Thymus (tissue), 11 donors: ENCODE data around the gene ESR2. TPM values are rescaled to one million over a fixed set of nuclear protein-coding genes. Genes with fewer than 3 reads are reported as not detected.

Source experiments
- DNase-seq, 9 donors: peaks; one replicate each; pipeline ENCODE4 v3.0.0-alpha.2; 2013; ENCODE audit warnings: low spot score in 9 of 9, low read depth in 6 of 9, missing footprints in 1 of 9
- H3K27ac ChIP-seq, 2 donors: one replicate each; pipeline ENCODE4 v1.5.1; 2013; ENCODE audit warnings: control low read depth in 1 of 2, low read depth in 1 of 2, low read length in 1 of 2, mild to moderate bottlenecking in 1 of 2, moderate library complexity in 1 of 2
- H3K27me3 ChIP-seq, 2 donors: one replicate each; pipeline ENCODE4 v1.5.1; 2013; ENCODE audit warnings: low read length in 1 of 2; ENCODE audit not compliant: control insufficient read depth in 2 of 2, insufficient read depth in 1 of 2
- H3K36me3 ChIP-seq, 2 donors: one replicate each; pipeline ENCODE4 v1.5.1; 2013; ENCODE audit warnings: low read length in 1 of 2, mild to moderate bottlenecking in 1 of 2, moderate library complexity in 1 of 2; ENCODE audit not compliant: control insufficient read depth in 2 of 2, insufficient read depth in 2 of 2
- H3K4me1 ChIP-seq, 2 donors: one replicate each; pipeline ENCODE4 v1.5.1; 2013; ENCODE audit warnings: low read length in 2 of 2; ENCODE audit not compliant: control insufficient read depth in 2 of 2, insufficient read depth in 2 of 2
- H3K4me3 ChIP-seq, 2 donors: one replicate each; pipeline ENCODE4 v1.5.1; 2013; ENCODE audit warnings: low read length in 2 of 2, control low read depth in 1 of 2, mild to moderate bottlenecking in 1 of 2
- H3K9me3 ChIP-seq, 2 donors: one replicate each; pipeline ENCODE4 v1.5.1; 2013; ENCODE audit warnings: low read length in 1 of 2, mild to moderate bottlenecking in 1 of 2; ENCODE audit not compliant: control insufficient read depth in 2 of 2, insufficient read depth in 1 of 2
- WGBS: extraction: QIAGEN DNeasy Blood & Tissue Kit; methylation state at CpG from one replicate; pipeline ENCODE4 v1.1.7; 2013; 5-methylcytosine and 5-hydroxymethylcytosine counted together
- polyA plus RNA-seq: library from polyadenylated mRNA; stranded (reverse); fragments of 200-250 nt; gene quantifications from one replicate; pipeline ENCODE4 v1.2.3, GENCODE V29; 2013
- total RNA-seq: library from RNA; stranded (reverse); fragments of 120-200 nt; gene quantifications from one replicate; pipeline ENCODE4 v1.2.4, GENCODE V29; 2013
- donor health status: healthy.

ESR2 gene
- total and polyA plus RNA-seq, 2 donors: 0.52 to 2.3 TPM

DNA sequence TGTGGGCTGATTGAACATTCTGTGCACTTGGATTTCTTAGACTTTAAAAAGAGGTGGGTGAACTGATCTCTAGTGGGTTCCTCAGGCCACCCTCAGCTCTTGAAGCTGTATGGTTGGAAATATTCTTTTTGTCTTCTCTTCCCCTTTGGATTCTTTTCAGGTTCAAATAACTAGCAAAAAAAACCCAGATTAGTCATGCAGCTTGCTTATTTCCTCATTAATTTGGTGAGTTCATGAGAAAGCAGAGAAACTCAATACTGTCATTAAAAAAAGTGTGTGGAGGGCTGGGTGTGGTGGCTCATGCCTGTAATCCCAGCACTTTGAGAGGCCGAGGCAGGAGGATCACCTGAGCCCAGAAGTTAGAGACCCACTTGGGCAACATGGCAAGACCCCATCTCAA is 183.4 kb downstream of the ESR2 start:
- H3K4me1 ChIP-seq: peaks cover 0 to 13% of the 10 kb centered on the region in 2 donors
- WGBS: 98% methylated on average over 1 of the region's 1 CpG
- no peaks in the 10 kb centered on the region for H3K9me3 ChIP-seq
- peaks cover 5 to 15% of the 10 kb centered on the region in 2 donors for H3K36me3 ChIP-seq
- DNase-seq: no peak
- H3K27ac ChIP-seq: no peak overlapping the region
- H3K27me3 ChIP-seq: no peaks in the 10 kb centered on the region
- H3K4me3 ChIP-seq: no peak overlapping the region

DNA sequence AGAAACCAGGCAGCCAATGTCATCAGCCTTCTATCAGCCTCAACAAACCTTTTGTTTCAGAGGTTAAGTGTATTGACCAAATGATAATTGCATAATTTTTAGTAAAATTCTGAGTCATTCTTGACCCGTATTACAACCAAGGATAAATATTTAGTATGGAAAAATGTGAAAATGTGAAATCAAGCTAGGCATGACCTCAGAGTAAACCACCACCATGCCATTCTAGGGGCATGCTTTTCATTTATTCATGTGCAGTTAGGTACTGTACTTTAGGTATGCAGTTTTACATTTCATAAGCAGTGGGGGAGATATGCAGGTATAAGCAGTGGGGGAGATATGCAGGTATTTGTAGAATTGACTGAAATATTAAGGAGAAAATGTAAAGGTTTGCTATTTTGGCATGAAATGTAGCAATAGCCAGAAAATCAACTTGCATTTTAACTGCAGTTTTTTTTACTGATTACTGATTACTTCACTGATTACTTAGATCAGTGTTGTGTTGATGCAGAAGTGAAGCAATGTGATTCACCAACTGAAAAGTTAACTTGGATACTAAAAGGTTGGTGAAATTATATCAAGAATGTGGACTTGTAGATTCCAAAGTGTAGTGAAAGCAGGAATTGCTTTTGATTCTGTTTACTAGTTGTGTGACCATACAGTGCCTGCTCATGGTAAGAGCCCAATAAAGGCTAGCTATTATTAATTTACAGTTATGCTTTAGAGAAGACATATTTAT is 184.2 kb downstream of the ESR2 start:
- WGBS: 99% methylated on average over 1 of the region's 1 CpG
- Histone ChIP-seq H3K4me3 (no peak overlapping the region), H3K4me1 (peaks cover 0 to 13% of the 10 kb centered on the region in 2 donors), H3K27me3 (no peaks in the 10 kb centered on the region), H3K9me3 (no peaks in the 10 kb centered on the region), H3K36me3 (peaks cover 5 to 14% of the 10 kb centered on the region in 2 donors), H3K27ac (no peak overlapping the region)
- no peak for DNase-seq

DNA sequence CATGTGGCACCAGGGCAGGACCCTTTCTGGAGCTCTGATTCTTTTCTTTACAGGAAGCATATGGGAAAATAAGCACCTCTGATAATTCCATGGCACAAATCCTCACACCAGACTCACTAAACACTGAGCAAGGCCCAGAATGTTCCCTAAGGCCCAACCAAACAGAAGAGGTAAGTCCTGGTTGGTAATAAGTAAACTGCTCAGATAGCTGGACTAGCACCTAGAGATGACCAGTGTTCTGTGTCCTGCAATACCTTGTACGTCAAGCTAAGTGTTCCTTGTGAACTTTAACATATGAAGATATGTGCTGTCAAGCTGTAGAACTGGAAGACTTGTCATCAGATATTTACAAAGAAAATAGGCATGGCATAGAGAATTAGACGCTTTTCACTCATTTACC is 186.7 kb downstream of the ESR2 start:
- WGBS: 99% methylated on average over 2 of the region's 2 CpGs
- no peak overlapping the region for H3K4me3 ChIP-seq
- peaks cover 0 to 14% of the 10 kb centered on the region in 2 donors for H3K36me3 ChIP-seq
- DNase-seq: no peak
- no peaks in the 10 kb centered on the region for H3K9me3 ChIP-seq
- H3K4me1 ChIP-seq: no peaks in the 10 kb centered on the region
- H3K27me3 ChIP-seq: no peaks in the 10 kb centered on the region
- no peak overlapping the region for H3K27ac ChIP-seq

GRCh38 chr14:64098120-64098519 is 196.1 kb downstream of the ESR2 start:
- Histone ChIP-seq H3K27me3 (no peaks in the 10 kb centered on the region), H3K4me3 (no peak overlapping the region), H3K27ac (no peak overlapping the region), H3K36me3 (peaks cover 4 to 16% of the 10 kb centered on the region in 2 donors), H3K4me1 (no peaks in the 10 kb centered on the region), H3K9me3 (no peaks in the 10 kb centered on the region)
- 97% methylated on average over 4 of the region's 4 CpGs for WGBS
- no peak for DNase-seq

- Histone ChIP-seq H3K4me3 (no peak overlapping the region), H3K36me3 (peaks cover 4 to 9% of the 10 kb centered on the region in 2 donors), H3K27me3 (no peaks in the 10 kb centered on the region), H3K9me3 (no peaks in the 10 kb centered on the region), H3K27ac (no peak overlapping the region), H3K4me1 (no peaks in the 10 kb centered on the region)
- DNase-seq: no peak
- over 99% methylated on average over 3 of the region's 3 CpGs for whole genome bisulfite sequencing
Observed at GRCh38 chr14:64095620-64096019, 198.6 kb downstream of the ESR2 start.

DNA sequence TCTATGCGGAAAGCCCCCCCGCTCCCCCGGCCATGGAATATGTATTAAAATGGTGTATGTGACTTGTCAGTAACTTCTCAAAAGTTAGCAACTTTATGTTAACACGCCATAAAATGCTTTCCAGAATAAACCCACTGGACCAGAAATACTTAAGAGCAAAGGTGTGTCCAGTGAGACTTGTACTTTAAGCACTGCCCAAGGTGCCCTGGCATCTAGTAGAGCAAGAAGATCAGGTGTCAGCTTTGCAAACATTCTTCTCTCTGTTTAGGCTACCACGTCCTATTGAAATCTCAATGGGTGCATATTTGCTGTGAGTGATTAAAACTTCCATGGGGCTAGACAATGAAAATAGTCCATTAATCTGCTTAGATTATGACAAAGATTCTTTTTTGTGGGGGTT is 201.2 kb downstream of the ESR2 start:
- Histone ChIP-seq H3K36me3 (peaks cover 0 to 10% of the 10 kb centered on the region in 2 donors), H3K4me1 (no peaks in the 10 kb centered on the region), H3K27me3 (no peaks in the 10 kb centered on the region), H3K4me3 (no peak overlapping the region), H3K9me3 (no peaks in the 10 kb centered on the region), H3K27ac (no peak overlapping the region)
- DNase-seq: no peak
- WGBS: 77% methylated on average over 5 of the region's 5 CpGs

DNA sequence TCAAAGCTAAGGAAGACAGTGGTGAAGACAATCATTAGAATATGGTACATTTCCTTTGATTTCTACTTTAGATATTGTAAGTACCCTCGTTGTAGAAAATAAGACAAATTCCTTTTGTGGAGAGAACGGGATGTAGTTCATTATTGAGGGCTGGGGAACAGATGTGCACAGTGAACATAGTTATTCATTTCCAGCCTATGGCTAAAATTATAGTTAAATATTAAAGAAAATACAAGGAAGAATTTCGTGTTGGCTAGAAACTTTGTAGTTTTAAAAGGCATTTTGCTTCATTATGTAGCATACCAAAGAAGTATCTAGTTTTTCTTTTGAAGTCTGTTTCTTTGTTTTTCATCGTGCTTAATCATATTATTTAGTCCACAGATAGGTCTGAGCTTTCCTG is 201.8 kb downstream of the ESR2 start:
- 96% methylated on average over 4 of the region's 4 CpGs for WGBS
- no peaks in the 10 kb centered on the region for H3K9me3 ChIP-seq
- DNase-seq: no peak
- no peaks in the 10 kb centered on the region for H3K27me3 ChIP-seq
- H3K36me3 ChIP-seq: peaks cover 0 to 8% of the 10 kb centered on the region in 2 donors
- no peak overlapping the region for H3K27ac ChIP-seq
- no peak overlapping the region for H3K4me3 ChIP-seq
- no peaks in the 10 kb centered on the region for H3K4me1 ChIP-seq

- Histone ChIP-seq H3K4me1 (no peaks in the 10 kb centered on the region), H3K9me3 (no peaks in the 10 kb centered on the region), H3K4me3 (no peak overlapping the region), H3K36me3 (peaks cover 0 to 8% of the 10 kb centered on the region in 2 donors), H3K27me3 (no peaks in the 10 kb centered on the region), H3K27ac (no peak overlapping the region)
- WGBS: 93% methylated on average over 1 of the region's 1 CpG
- DNase-seq: no peak
Observed at GRCh38 chr14:64091217-64091616, 203.0 kb downstream of the ESR2 start.

DNA sequence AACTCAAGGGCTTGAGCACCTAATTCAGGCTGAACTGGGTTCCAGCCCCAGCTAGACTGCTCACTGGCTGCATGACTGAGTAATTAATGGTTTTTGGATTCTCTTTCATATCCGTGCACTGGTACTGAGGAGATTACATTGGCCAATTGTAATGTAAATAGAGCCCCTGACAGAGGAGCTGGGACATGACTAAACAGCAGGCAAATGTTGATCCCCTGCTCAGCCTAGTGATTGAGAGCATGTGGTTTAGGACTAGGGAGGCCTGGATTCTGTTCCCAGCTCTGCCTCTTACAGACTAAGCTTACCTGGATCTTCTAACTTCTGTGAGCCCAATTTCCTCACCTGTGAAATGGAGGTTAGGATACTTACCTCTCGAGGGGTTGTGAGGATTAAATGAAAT is 204.3 kb downstream of the ESR2 start:
- WGBS: 97% methylated on average over 2 of the region's 2 CpGs
- Histone ChIP-seq H3K4me1 (no peaks in the 10 kb centered on the region), H3K27ac (no peak overlapping the region), H3K27me3 (no peaks in the 10 kb centered on the region), H3K4me3 (no peak overlapping the region), H3K9me3 (no peaks in the 10 kb centered on the region), H3K36me3 (peaks cover 0 to 8% of the 10 kb centered on the region in 2 donors)
- no peak for DNase-seq
